Heart left ventricle (tissue), 16 donors: Measurements from ENCODE around the gene HLA-C. TPM values are rescaled to one million over a fixed set of nuclear protein-coding genes. Genes with fewer than 3 reads are reported as not detected.

Source experiments
- ATAC-seq, 4 donors: fragments of 200-7000 bp; cut with Tn5 transposase; one replicate each; pipeline ENCODE4 v1.9.1; 2020 to 2022; ENCODE audit warnings: moderate library complexity in 4 of 4, mild to moderate bottlenecking in 3 of 4, moderate number of reproducible peaks in 1 of 4
- DNase-seq, 5 donors: peaks; one replicate each; pipeline ENCODE4 v3.0.0-alpha.2; 2020
- H3K27ac ChIP-seq, 12 donors: fragments of 200-600 bp; sonication (generic) in 4 of 12; one replicate each; pipeline versions ENCODE4 v1.5.0 to v1.8.0; 2016 to 2022; ENCODE audit warnings: mild to moderate bottlenecking in 2 of 12
- H3K27me3 ChIP-seq, 9 donors: fragments of 200-600 bp; sonication (generic) in 2 of 9; one replicate each; pipeline versions ENCODE4 v1.5.1 to v1.8.0; 2016 to 2022; ENCODE audit warnings: mild to moderate bottlenecking in 3 of 9
- H3K36me3 ChIP-seq, 9 donors: fragments of 200-600 bp; sonication (generic) in 2 of 9; one replicate each; pipeline versions ENCODE4 v1.5.0 to v1.8.0; 2018 to 2022; ENCODE audit warnings: mild to moderate bottlenecking in 2 of 9
- H3K4me1 ChIP-seq, 12 donors: fragments of 200-600 bp; sonication (generic) in 4 of 12; one replicate each; pipeline versions ENCODE4 v1.5.0 to v1.8.0; 2016 to 2022; ENCODE audit warnings: mild to moderate bottlenecking in 3 of 12
- H3K4me3 ChIP-seq, 12 donors: fragments of 200-600 bp; sonication (generic) in 4 of 12; one replicate each; pipeline versions ENCODE4 v1.5.0 to v1.8.0; 2017 to 2022; ENCODE audit warnings: mild to moderate bottlenecking in 9 of 12, moderate library complexity in 4 of 12
- H3K9me3 ChIP-seq, 12 donors: fragments of 200-600 bp; sonication (generic) in 4 of 12; one replicate each; pipeline versions ENCODE4 v1.5.0 to v1.8.0; 2016 to 2022; ENCODE audit warnings: mild to moderate bottlenecking in 1 of 12
- POLR2A ChIP-seq, 2 donors: fragments of 450-650 bp; IDR thresholded peaks; one replicate each; pipeline ENCODE4 v1.6.1; 2017; ENCODE audit warnings: antibody characterized with exemption in 2 of 2, mild to moderate bottlenecking in 2 of 2, moderate library complexity in 2 of 2
- WGBS, 4 donors: extraction: QIAGEN DNeasy Blood & Tissue Kit in 2 of 4; methylation state at CpG; one replicate each; pipeline versions ENCODE4 v1.1.5 to v1.1.7; 2013 to 2018; 5-methylcytosine and 5-hydroxymethylcytosine counted together
- intact Hi-C, 10 donors: fragments of 100-400 bp; cut with DNase I; formaldehyde crosslinking; loops; one replicate each; pipeline versions ENCODE4 v1.11.1 to v1.14.2; 2022
- polyA plus RNA-seq, 2 donors: library from polyadenylated mRNA; stranded (reverse); fragments of 200-250 nt; gene quantifications; one replicate each; pipeline ENCODE4 v1.2.3, GENCODE V29; 2013
- total RNA-seq, 9 donors: library from RNA; depleted of rRNA in 2 of 9; stranded (reverse); fragments of >200 nt in 2 of 9; fragmentation: NEBNext Ultra II Directional in 3 of 9; extraction: Animal tissue kit (Norgen Biotek cat#: 25700) in 3 of 9; gene quantifications; one replicate each; pipeline versions ENCODE4 v1.1.0 to v1.2.4, GENCODE V29; 2016 to 2023
- TF ChIP-seq, protein P1 (sequence below), 12 donors: fragments of 200-600 bp; sonication (generic) in 4 of 12; IDR thresholded peaks; one replicate each; pipeline versions ENCODE4 v1.5.0 to v1.8.0; 2018 to 2022; ENCODE audit warnings: antibody characterized with exemption in 12 of 12, mild to moderate bottlenecking in 5 of 12
- donor health status: ischemic (EF 13 %, LVEDD 7.1; RV severe dilation, severe dysfunction).
- donor health status: healthy with polysubstance abuse.
- donor health status: DM: no; HTN: yes; CAD: no.
- donor health status: DM: no; HTN: no; CAD: no.
- donor health status: ischemic (EF 25% LVEDD 6.9; RV normal size, moderate dysfunction).
- donor health status: ischemic (EF 25% LVEDD 5.7; RV mildly dilated, moderate dysfunction).
- donor health status: healthy.
- donor health status: DM: yes; HTN: yes; CAD: no.
- donor health status: ischemic (EF 35%, LVEDD 5.7; RV mildly dilated, moderate dysfunction).
- donor health status: nonischemic (EF 11% LVEDD 7.7; RV severe dilation, severe dysfunction).
- donor health status: DM: yes; HTN: yes; CAD: no.
- donor health status: PGD.
- donor health status: ischemic (EF 29% LVEDD 5.4; RV normal size, mild dysfunction).
- donor health status: nonischemic (EF 23%, LVEDD 6.1; RV moderate dilation, normal function).

The HLA-C gene
- total and polyA plus RNA-seq, 11 donors: 160 to 1,096 (median 302) TPM

GRCh38 chr6:31309641-31310040 lies 37.7 kb upstream of the HLA-C start:
- H3K4me3 ChIP-seq: no peak overlapping the region
- DNase-seq (no peak), ATAC-seq (no peak)
- TF ChIP-seq, protein P1, sequence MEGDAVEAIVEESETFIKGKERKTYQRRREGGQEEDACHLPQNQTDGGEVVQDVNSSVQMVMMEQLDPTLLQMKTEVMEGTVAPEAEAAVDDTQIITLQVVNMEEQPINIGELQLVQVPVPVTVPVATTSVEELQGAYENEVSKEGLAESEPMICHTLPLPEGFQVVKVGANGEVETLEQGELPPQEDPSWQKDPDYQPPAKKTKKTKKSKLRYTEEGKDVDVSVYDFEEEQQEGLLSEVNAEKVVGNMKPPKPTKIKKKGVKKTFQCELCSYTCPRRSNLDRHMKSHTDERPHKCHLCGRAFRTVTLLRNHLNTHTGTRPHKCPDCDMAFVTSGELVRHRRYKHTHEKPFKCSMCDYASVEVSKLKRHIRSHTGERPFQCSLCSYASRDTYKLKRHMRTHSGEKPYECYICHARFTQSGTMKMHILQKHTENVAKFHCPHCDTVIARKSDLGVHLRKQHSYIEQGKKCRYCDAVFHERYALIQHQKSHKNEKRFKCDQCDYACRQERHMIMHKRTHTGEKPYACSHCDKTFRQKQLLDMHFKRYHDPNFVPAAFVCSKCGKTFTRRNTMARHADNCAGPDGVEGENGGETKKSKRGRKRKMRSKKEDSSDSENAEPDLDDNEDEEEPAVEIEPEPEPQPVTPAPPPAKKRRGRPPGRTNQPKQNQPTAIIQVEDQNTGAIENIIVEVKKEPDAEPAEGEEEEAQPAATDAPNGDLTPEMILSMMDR (IDR thresholded peaks at IDR 0.05): no peak
- TF ChIP-seq POLR2A (IDR thresholded peaks at IDR 0.05): no peak
- H3K4me1 ChIP-seq: peaks cover 0 to 11% (median 4%) of the 10 kb centered on the region in 12 donors
- H3K27ac ChIP-seq: no peak overlapping the region
- no peaks in the 10 kb centered on the region for H3K36me3 ChIP-seq
- H3K9me3 ChIP-seq: no peaks in the 10 kb centered on the region
- WGBS, 4 donors: 78 to 93% (median 84%) methylated on average over 2 of the region's 2 CpGs
- intact Hi-C loops: no loop called here
- H3K27me3 ChIP-seq: peaks cover 0 to 76% (median 8%) of the 10 kb centered on the region in 9 donors

- DNase-seq (no peak), ATAC-seq (peak in 1 of 4 donors; percentile 18)
- peak overlapping the region in 11 of 12 donors; percentile 15 to 56 (median 38) for H3K4me3 ChIP-seq
- intact Hi-C loops: no loop called here
- TF ChIP-seq, protein P1 (IDR thresholded peaks at IDR 0.05): no peak
- no peak for TF ChIP-seq POLR2A (IDR thresholded peaks at IDR 0.05)
- H3K4me1 ChIP-seq: peaks cover 0 to 11% (median 4%) of the 10 kb centered on the region in 12 donors
- no peak overlapping the region for H3K27ac ChIP-seq
- no peaks in the 10 kb centered on the region for H3K36me3 ChIP-seq
- 15 to 23% (median 21%) methylated on average over 2 to 11 of the region's 11 CpGs for WGBS, 4 donors
- peaks cover 0 to 67% (median 8%) of the 10 kb centered on the region in 9 donors for H3K27me3 ChIP-seq
- H3K9me3 ChIP-seq: no peaks in the 10 kb centered on the region
Observed at GRCh38 chr6:31308845-31309175, 36.9 kb upstream of the HLA-C start.

GRCh38 chr6:31308050-31308844 lies 36.4 kb upstream of the HLA-C start:
- Histone ChIP-seq H3K36me3 (no peaks in the 10 kb centered on the region), H3K9me3 (no peaks in the 10 kb centered on the region), H3K4me1 (peaks cover 0 to 11% (median 4%) of the 10 kb centered on the region in 12 donors), H3K27ac (no peak overlapping the region), H3K27me3 (peaks cover 0 to 62% (median 8%) of the 10 kb centered on the region in 9 donors), H3K4me3 (peak overlapping the region in 11 of 12 donors; percentile 15 to 56 (median 38))
- DNase-seq (peak in 3 of 5 donors; percentile 16 to 71 (median 39)), ATAC-seq (peak in 2 of 4 donors; percentile 36 to 63)
- 4 to 94% (median 7%) methylated on average over 3 to 57 of the region's 57 CpGs for WGBS, 4 donors
- TF ChIP-seq POLR2A (IDR thresholded peaks at IDR 0.05): no peak
- TF ChIP-seq, protein P1 (IDR thresholded peaks at IDR 0.05): no peak
- intact Hi-C loops: no loop called here

DNA sequence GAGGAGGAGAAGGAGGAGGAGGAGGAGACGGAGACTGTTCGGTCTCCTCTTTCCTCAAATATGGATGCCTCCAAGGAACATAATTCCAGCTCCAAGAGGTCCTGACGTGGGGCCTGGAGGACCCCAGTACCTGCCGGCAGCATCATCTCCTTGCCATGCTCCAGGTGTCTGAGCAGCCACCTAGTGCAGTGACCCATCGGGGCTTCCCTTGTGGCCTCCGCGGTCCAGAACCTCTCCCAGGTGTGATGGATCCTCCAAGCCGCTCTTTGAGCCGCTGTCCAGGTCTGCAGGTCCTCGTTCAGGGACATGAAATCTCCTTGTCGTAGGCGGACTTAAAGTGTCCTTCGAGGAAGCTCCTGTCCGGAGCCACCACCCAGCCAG lies 35.8 kb upstream of the HLA-C start:
- ATAC-seq: no peak
- 44 to 74% (median 67%) methylated on average over 10 to 14 of the region's 14 CpGs for WGBS, 4 donors
- Histone ChIP-seq H3K27ac (no peak overlapping the region), H3K27me3 (peaks cover 0 to 57% (median 8%) of the 10 kb centered on the region in 9 donors), H3K4me1 (peaks cover 0 to 11% (median 4%) of the 10 kb centered on the region in 12 donors), H3K4me3 (peak overlapping the region in 2 of 12 donors; percentile 47 to 56), H3K36me3 (no peaks in the 10 kb centered on the region), H3K9me3 (no peaks in the 10 kb centered on the region)
- DNase-seq: peak in 1 of 5 donors; percentile 57
- TF ChIP-seq, protein P1 (IDR thresholded peaks at IDR 0.05): no peak
- no peak for TF ChIP-seq POLR2A (IDR thresholded peaks at IDR 0.05)
- intact Hi-C loops: no loop called here
